ENCODE measurements around the gene COL17A1. TPM values are rescaled to one million over a fixed set of nuclear protein-coding genes. Genes with fewer than 3 reads are reported as not detected.

The COL17A1 gene
- total RNA-seq: under 1 TPM in 1 of 4 donors, not detected in 3; 0.63 TPM

DNA sequence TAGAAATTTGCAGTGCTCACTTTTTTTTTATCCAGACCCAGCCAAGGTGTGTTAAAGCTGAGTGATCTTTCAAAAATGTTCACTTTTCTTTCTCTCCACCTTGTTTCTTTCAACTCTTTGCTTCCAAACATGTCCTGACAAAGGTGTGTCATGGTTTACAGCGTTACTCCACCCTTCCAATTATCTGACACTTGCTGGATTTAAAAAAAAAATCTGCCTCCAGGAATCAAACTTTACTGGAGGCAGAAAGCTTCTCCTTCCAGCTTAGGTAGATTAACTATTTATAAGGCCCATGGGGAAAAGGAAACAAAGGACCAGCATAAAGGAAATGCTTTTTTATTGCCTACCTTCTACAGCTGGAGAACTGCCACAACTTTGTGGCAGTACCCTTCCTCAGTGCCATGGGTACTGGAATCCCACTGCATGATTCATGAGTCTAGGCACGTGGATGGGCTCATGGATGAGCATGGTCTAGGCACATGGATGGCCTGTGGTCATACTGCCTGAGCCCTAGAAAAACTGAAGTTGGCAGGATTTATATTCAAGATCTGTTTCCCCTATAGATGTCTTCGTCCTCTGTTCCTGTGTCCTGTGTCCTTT, at the start of gene COL17A1:
TSS of gene COL17A1 (minus strand) at position 80 of the 600 bp plus-strand sequence. CDS start 5,207 bp downstream, outside the sequence.
- intact Hi-C loops (cut with DNase I; ENCODE audit: low total_unique reads) (no loop called here), in situ Hi-C loops (cut with MboI; ENCODE audit: low sequenced_read_pairs in 4 of 4) (no loop called here)
- H3K9me3 ChIP-seq: no peaks in the 10 kb centered on the region
- H3K4me1 ChIP-seq: no peaks in the 10 kb centered on the region
- ATAC-seq: no peak
- H3K36me3 ChIP-seq: no peaks in the 10 kb centered on the region
- no peak for DNase-seq
- H3K4me3 ChIP-seq: no peak within 1 kb of the TSS
- TF ChIP-seq, protein P1, sequence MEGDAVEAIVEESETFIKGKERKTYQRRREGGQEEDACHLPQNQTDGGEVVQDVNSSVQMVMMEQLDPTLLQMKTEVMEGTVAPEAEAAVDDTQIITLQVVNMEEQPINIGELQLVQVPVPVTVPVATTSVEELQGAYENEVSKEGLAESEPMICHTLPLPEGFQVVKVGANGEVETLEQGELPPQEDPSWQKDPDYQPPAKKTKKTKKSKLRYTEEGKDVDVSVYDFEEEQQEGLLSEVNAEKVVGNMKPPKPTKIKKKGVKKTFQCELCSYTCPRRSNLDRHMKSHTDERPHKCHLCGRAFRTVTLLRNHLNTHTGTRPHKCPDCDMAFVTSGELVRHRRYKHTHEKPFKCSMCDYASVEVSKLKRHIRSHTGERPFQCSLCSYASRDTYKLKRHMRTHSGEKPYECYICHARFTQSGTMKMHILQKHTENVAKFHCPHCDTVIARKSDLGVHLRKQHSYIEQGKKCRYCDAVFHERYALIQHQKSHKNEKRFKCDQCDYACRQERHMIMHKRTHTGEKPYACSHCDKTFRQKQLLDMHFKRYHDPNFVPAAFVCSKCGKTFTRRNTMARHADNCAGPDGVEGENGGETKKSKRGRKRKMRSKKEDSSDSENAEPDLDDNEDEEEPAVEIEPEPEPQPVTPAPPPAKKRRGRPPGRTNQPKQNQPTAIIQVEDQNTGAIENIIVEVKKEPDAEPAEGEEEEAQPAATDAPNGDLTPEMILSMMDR (IDR thresholded peaks at IDR 0.05 in 4 of 5, conservative IDR thresholded peaks at IDR 0.05 in 1 of 5): no peak
- no peak for TF ChIP-seq POLR2A (IDR thresholded peaks at IDR 0.05)
- H3K27ac ChIP-seq: no peak within 1 kb of the TSS
- no peaks in the 10 kb centered on the region for H3K27me3 ChIP-seq

DNA sequence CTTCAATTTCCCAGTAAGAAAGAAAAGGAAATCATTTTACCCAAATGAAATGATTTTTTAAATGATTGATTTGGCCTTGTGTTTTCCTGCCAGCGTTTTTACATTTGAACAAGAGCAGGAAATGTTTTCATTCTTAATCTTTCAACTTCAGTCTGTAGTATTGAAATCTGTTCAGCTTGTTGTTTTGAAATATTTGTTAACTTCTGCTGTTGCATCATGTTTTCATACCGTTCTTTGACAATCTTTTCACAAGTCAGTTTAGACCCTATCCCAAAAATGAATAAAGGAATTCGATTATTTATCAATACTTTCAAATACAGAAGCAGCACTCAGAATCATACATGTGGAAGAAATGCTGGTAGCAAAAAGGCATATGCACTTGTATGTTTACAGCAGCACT, 44.4 kb upstream of the COL17A1 start:
- H3K27ac ChIP-seq: no peak overlapping the region
- TF ChIP-seq, protein P1 (IDR thresholded peaks at IDR 0.05 in 4 of 5, conservative IDR thresholded peaks at IDR 0.05 in 1 of 5): no peak
- TF ChIP-seq POLR2A (IDR thresholded peaks at IDR 0.05): no peak

DNA sequence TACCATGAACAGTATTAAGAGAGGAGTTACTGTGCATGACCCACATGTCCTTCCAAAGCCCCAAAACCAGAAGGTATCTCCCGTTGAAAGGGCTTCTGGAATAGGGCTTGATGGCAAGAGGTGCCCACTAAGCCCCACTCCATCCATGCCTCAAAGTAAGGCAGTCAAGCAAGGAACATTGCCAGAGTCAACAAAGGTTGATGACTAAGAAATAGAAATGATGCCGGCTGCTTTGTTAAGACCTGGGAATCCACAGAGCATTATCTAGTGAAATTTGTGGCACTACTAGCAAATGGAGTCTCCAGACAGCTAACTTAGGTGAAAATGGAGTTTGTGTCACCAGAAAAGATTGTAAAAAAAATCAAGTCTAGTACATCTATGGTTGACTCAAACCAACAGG, 42.5 kb upstream of the COL17A1 start:
- intact Hi-C loops (cut with DNase I; ENCODE audit: low total_unique reads) (no loop called here), in situ Hi-C loops (cut with MboI; ENCODE audit: low sequenced_read_pairs in 4 of 4) (loop anchor here in 2 of 4 donors (10.0 kb wide), 3 partner anchors 163 to 243 kb away; partner anchors contain the start of gene SLK (in 1 of the 2))
- H3K9me3 ChIP-seq: no peaks in the 10 kb centered on the region
- no peaks in the 10 kb centered on the region for H3K27me3 ChIP-seq
- DNase-seq: no peak
- TF ChIP-seq, protein P1 (IDR thresholded peaks at IDR 0.05 in 4 of 5, conservative IDR thresholded peaks at IDR 0.05 in 1 of 5): no peak
- no peak for TF ChIP-seq POLR2A (IDR thresholded peaks at IDR 0.05)
- no peak overlapping the region for H3K27ac ChIP-seq
- H3K36me3 ChIP-seq: no peaks in the 10 kb centered on the region
- ATAC-seq: no peak
- H3K4me1 ChIP-seq: no peaks in the 10 kb centered on the region
- H3K4me3 ChIP-seq: no peak overlapping the region

More for the DNA sequence above, 44.4 kb upstream of the COL17A1 start:
- intact Hi-C loops (cut with DNase I; ENCODE audit: low total_unique reads): no loop called here
- Histone ChIP-seq H3K4me1 (no peaks in the 10 kb centered on the region), H3K27me3 (no peaks in the 10 kb centered on the region), H3K9me3 (no peaks in the 10 kb centered on the region), H3K36me3 (no peaks in the 10 kb centered on the region), H3K4me3 (no peak overlapping the region)
- no peak for DNase-seq
- in situ Hi-C loops (cut with MboI; ENCODE audit: low sequenced_read_pairs in 4 of 4): no loop called here
- no peak for ATAC-seq

DNA sequence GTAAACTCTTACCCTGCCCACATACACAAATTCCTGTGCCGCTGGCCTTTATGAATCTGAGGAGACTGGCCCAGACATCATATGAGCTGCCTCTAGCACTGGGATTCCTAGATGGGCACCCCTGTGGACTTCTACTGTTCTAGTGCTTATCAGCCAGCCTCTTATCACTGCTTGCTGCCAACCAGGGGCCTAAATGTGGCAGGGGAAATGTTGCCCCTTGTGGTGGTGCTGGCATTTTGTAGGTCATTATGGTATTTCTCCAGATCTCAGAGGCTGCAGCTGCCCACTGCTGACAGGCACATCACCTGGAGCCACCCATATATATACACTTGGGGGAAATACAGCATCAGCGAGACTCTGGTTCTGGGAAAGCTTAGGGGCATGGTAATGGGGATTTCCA, 41.7 kb upstream of the COL17A1 start:
- Histone ChIP-seq H3K36me3 (no peaks in the 10 kb centered on the region), H3K27me3 (no peaks in the 10 kb centered on the region), H3K4me1 (peaks cover 0 to 5% of the 10 kb centered on the region in 2 donors), H3K9me3 (no peaks in the 10 kb centered on the region), H3K27ac (no peak overlapping the region), H3K4me3 (no peak overlapping the region)
- in situ Hi-C loops (cut with MboI; ENCODE audit: low sequenced_read_pairs in 4 of 4) (loop anchor here in 2 of 4 donors (10.0 kb wide), 3 partner anchors 163 to 243 kb away; partner anchors contain the start of gene SLK (in 1 of the 2)), intact Hi-C loops (cut with DNase I; ENCODE audit: low total_unique reads) (no loop called here)
- DNase-seq (no peak), ATAC-seq (no peak)
- TF ChIP-seq POLR2A (IDR thresholded peaks at IDR 0.05): no peak
- TF ChIP-seq, protein P1 (IDR thresholded peaks at IDR 0.05 in 4 of 5, conservative IDR thresholded peaks at IDR 0.05 in 1 of 5): no peak
